HUES64 (cell line): ENCODE data around the gene ERFL. TPM values are rescaled to one million over a fixed set of nuclear protein-coding genes. Genes with fewer than 3 reads are reported as not detected.

Experiments
- H3K27ac ChIP-seq: 2 replicates; pipeline ENCODE4 v1.7.0; 2013; ENCODE audit warnings: low read depth, low read length, inconsistent platforms
- H3K27me3 ChIP-seq: 2 replicates; pipeline ENCODE4 v1.6.1; 2013; ENCODE audit warnings: mild to moderate bottlenecking, low read length; ENCODE audit not compliant: insufficient read depth
- H3K36me3 ChIP-seq: 2 replicates; pipeline ENCODE4 v1.6.1; 2013; ENCODE audit warnings: mild to moderate bottlenecking, low read length; ENCODE audit not compliant: insufficient read depth
- H3K4me1 ChIP-seq: 2 replicates; pipeline ENCODE4 v1.6.1; 2013; ENCODE audit warnings: mild to moderate bottlenecking, low read length, moderate library complexity; ENCODE audit not compliant: insufficient read depth
- H3K4me3 ChIP-seq: 2 replicates; pipeline ENCODE4 v1.5.1; 2013; ENCODE audit warnings: mild to moderate bottlenecking, low read length, moderate library complexity
- H3K9ac ChIP-seq: 2 replicates; pipeline ENCODE4 v1.6.1; 2013; ENCODE audit warnings: mild to moderate bottlenecking, low read depth, low read length
- H3K9me3 ChIP-seq: 2 replicates; pipeline ENCODE4 v1.6.1; 2013; ENCODE audit warnings: low read depth, low read length; ENCODE audit not compliant: insufficient read depth
- WGBS: fragments of 150-250, 120-280 bp; methylation state at CpG from one replicate; pipeline ENCODE4 v1.1.7; 2013; ENCODE audit warnings: missing lambda C conversion rate; 5-methylcytosine and 5-hydroxymethylcytosine counted together
- polyA plus RNA-seq, 2 experiments: library from polyadenylated mRNA; stranded (reverse); fragments of 50-300 nt; gene quantifications; one replicate each; pipeline ENCODE4 v1.2.3, GENCODE V29; 2013

Gene ERFL
- not detected for polyA plus RNA-seq (2013, experiment 1 of 2)
- not detected for polyA plus RNA-seq (2013, experiment 2 of 2)

GRCh38 chr19:41928221-41928683, at the start of gene ERFL:
Gene ERFL, minus strand, starts transcription at chr19:41928449. Its CDS starts 15,530 bp downstream, at chr19:41912919.
- Histone ChIP-seq H3K27ac (no peak within 1 kb of the TSS), H3K36me3 (no peaks in the 10 kb centered on the region), H3K27me3 (peaks cover 97% of the 10 kb centered on the region), H3K4me1 (peaks cover 7% of the 10 kb centered on the region), H3K4me3 (peak within 1 kb of the TSS; percentile 47), H3K9ac (no peak within 1 kb of the TSS), H3K9me3 (no peaks in the 10 kb centered on the region)
- under 1% methylated on average over 48 of the region's 49 CpGs for WGBS

- Histone ChIP-seq H3K4me3 (no peak overlapping the region), H3K27me3 (no peaks in the 10 kb centered on the region), H3K9ac (no peak overlapping the region), H3K27ac (no peak overlapping the region), H3K4me1 (no peaks in the 10 kb centered on the region), H3K36me3 (peaks cover 4% of the 10 kb centered on the region), H3K9me3 (no peaks in the 10 kb centered on the region)
- 93% methylated on average over 22 of the region's 22 CpGs for WGBS
Measured at GRCh38 chr19:41977916-41978315, 49.7 kb upstream of the ERFL start.

- Histone ChIP-seq H3K4me1 (no peaks in the 10 kb centered on the region), H3K27ac (no peak overlapping the region), H3K36me3 (no peaks in the 10 kb centered on the region), H3K9me3 (no peaks in the 10 kb centered on the region), H3K27me3 (no peaks in the 10 kb centered on the region), H3K4me3 (no peak overlapping the region), H3K9ac (no peak overlapping the region)
- WGBS: 85% methylated on average over 8 of the region's 8 CpGs
Measured at GRCh38 chr19:41974652-41975051, 46.4 kb upstream of the ERFL start.

- no peaks in the 10 kb centered on the region for H3K9me3 ChIP-seq
Measured at GRCh38 chr19:41971363-41971762, 43.1 kb upstream of the ERFL start.

GRCh38 chr19:41969772-41970458, 41.7 kb upstream of the ERFL start:
- no peaks in the 10 kb centered on the region for H3K36me3 ChIP-seq
- H3K9me3 ChIP-seq: no peaks in the 10 kb centered on the region
- WGBS: 95% methylated on average over 19 of the region's 19 CpGs
- no peaks in the 10 kb centered on the region for H3K4me1 ChIP-seq
- H3K4me3 ChIP-seq: no peak overlapping the region
- no peak overlapping the region for H3K9ac ChIP-seq
- H3K27ac ChIP-seq: no peak overlapping the region
- no peaks in the 10 kb centered on the region for H3K27me3 ChIP-seq

More at GRCh38 chr19:41971363-41971762, 43.1 kb upstream of the ERFL start:
- Histone ChIP-seq H3K9ac (no peak overlapping the region), H3K27me3 (no peaks in the 10 kb centered on the region), H3K36me3 (no peaks in the 10 kb centered on the region), H3K27ac (no peak overlapping the region), H3K4me1 (no peaks in the 10 kb centered on the region), H3K4me3 (no peak overlapping the region)
- 94% methylated on average over 11 of the region's 11 CpGs for WGBS

GRCh38 chr19:41968751-41969595, 40.7 kb upstream of the ERFL start:
- H3K4me3 ChIP-seq: no peak overlapping the region
- no peaks in the 10 kb centered on the region for H3K4me1 ChIP-seq
- H3K27ac ChIP-seq: no peak overlapping the region
- 90% methylated on average over 28 of the region's 28 CpGs for WGBS
- no peak overlapping the region for H3K9ac ChIP-seq
- H3K36me3 ChIP-seq: no peaks in the 10 kb centered on the region
- no peaks in the 10 kb centered on the region for H3K9me3 ChIP-seq
- H3K27me3 ChIP-seq: no peaks in the 10 kb centered on the region

- no peaks in the 10 kb centered on the region for H3K27me3 ChIP-seq
- H3K4me3 ChIP-seq: no peak overlapping the region
- H3K9ac ChIP-seq: no peak overlapping the region; the same call in 1 of the 2 replicates
- no peaks in the 10 kb centered on the region for H3K9me3 ChIP-seq
- no peaks in the 10 kb centered on the region for H3K4me1 ChIP-seq
- no peak overlapping the region for H3K27ac ChIP-seq
- no peaks in the 10 kb centered on the region for H3K36me3 ChIP-seq
- 89% methylated on average over 26 of the region's 26 CpGs for WGBS
Measured at GRCh38 chr19:41967054-41967783, 39.0 kb upstream of the ERFL start.

GRCh38 chr19:41965106-41965505, 36.9 kb upstream of the ERFL start:
- no peaks in the 10 kb centered on the region for H3K36me3 ChIP-seq
- no peaks in the 10 kb centered on the region for H3K9me3 ChIP-seq
- WGBS: 88% methylated on average over 5 of the region's 5 CpGs
- H3K27ac ChIP-seq: no peak overlapping the region
- no peak overlapping the region for H3K9ac ChIP-seq
- H3K27me3 ChIP-seq: no peaks in the 10 kb centered on the region
- no peak overlapping the region for H3K4me3 ChIP-seq
- H3K4me1 ChIP-seq: no peaks in the 10 kb centered on the region

GRCh38 chr19:41960973-41961372, 32.7 kb upstream of the ERFL start:
- H3K4me1 ChIP-seq: peaks cover 5% of the 10 kb centered on the region
- H3K4me3 ChIP-seq: no peak overlapping the region
- peaks cover 8% of the 10 kb centered on the region for H3K36me3 ChIP-seq
- WGBS: 96% methylated on average over 5 of the region's 5 CpGs
- H3K27me3 ChIP-seq: no peaks in the 10 kb centered on the region
- H3K9me3 ChIP-seq: no peaks in the 10 kb centered on the region
- no peak overlapping the region for H3K27ac ChIP-seq
- no peak overlapping the region for H3K9ac ChIP-seq

GRCh38 chr19:41959056-41960053, 31.1 kb upstream of the ERFL start, which contains the start of gene RABAC1:
Gene RABAC1, minus strand, starts transcription at chr19:41959321. Its CDS starts 29 bp downstream, at chr19:41959292.
- peaks cover 5% of the 10 kb centered on the region for H3K4me1 ChIP-seq
- H3K9me3 ChIP-seq: no peaks in the 10 kb centered on the region
- peak within 1 kb of the TSS; percentile 75 for H3K9ac ChIP-seq
- H3K36me3 ChIP-seq: peaks cover 11% of the 10 kb centered on the region
- WGBS: 5% methylated on average over 46 of the region's 46 CpGs
- H3K27ac ChIP-seq: peak within 1 kb of the TSS; percentile 54
- peak within 1 kb of the TSS; percentile 93 for H3K4me3 ChIP-seq
- no peaks in the 10 kb centered on the region for H3K27me3 ChIP-seq
